GM12891 (cell line): ENCODE results near the gene DEPDC5.

ENCODE experiments used
- PAX5 ChIP-seq: IDR thresholded peaks from 2 replicates; pipeline ENCODE4 v1.6.1; 2011; ENCODE audit warnings: low read length, moderate library complexity, mild to moderate bottlenecking; ENCODE audit not compliant: insufficient read depth, severe bottlenecking
- POLR2A ChIP-seq: IDR thresholded peaks from 2 replicates; pipeline ENCODE4 v1.6.1; 2011; ENCODE audit warnings: low read depth, low read length, control low read depth
- TAF1 ChIP-seq: IDR thresholded peaks from 2 replicates; pipeline ENCODE4 v1.6.1; 2011; ENCODE audit warnings: low read depth, low read length, control low read depth

- TF ChIP-seq POLR2A: no peak
- TF ChIP-seq TAF1: no peak
- TF ChIP-seq PAX5: no peak
These were observed 167.3 kb downstream of the DEPDC5 start for GRCh38 chr22:31921106-31921505.
